Measurements from ENCODE around the gene RTRAF. TPM values are rescaled to one million over a fixed set of nuclear protein-coding genes. Genes with fewer than 3 reads are reported as not detected.

The RTRAF gene
- total RNA-seq, 3 donors from 2014 or later (not counting 1 experiment from before 2014, with no cell fraction given) = 84.3 to 96.5 (median 92.7) TPM

DNA sequence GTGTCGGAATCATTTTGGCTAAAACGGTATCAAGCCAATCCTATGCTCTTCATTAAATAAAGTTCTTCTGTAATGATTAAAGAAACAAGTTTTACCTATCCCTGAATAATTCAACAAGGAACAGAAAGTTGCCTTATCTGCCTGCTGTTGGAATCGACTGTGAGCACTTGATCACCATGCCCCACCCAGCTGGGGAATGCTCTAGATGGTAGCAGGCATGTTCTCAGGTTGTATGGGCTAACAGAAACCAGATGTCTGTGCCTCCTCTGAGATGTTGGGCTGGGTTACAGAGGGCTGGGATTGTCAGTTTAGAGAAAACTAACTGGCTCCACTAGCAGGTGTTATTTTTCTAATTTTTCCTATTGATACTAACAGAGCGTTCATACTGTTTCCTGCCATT, 28.9 kb downstream of the RTRAF start:
- Histone ChIP-seq H3K36me3 (ENCODE audit: control insufficient read depth, insufficient read depth, low read length) (no peaks in the 10 kb centered on the region), H3K4me3 (ENCODE audit: low read length) (no peak overlapping the region), H3K27me3 (ENCODE audit: control insufficient read depth, insufficient read depth, low read length) (no peaks in the 10 kb centered on the region), H3K27ac (ENCODE audit: low read length) (no peak overlapping the region), H3K9me3 (ENCODE audit: control insufficient read depth, insufficient read depth, low read length) (no peaks in the 10 kb centered on the region), H3K4me1 (ENCODE audit: control insufficient read depth, insufficient read depth, low read length) (no peaks in the 10 kb centered on the region)
- no peaks in the 10 kb centered on the region for H3K9me3 Mint-ChIP-seq
- H3K4me3 Mint-ChIP-seq = no peak overlapping the region
- WGBS (ENCODE audit: insufficient coverage) = 85% methylated on average over 3 of the region's 4 CpGs
- intact Hi-C loops (cut with micrococcal nuclease) = no loop called here
- H3K27me3 Mint-ChIP-seq (ENCODE audit: low read depth in 2 of 2) = peaks cover 8 to 11% of the 10 kb centered on the region in 2 donors
- H3K27ac Mint-ChIP-seq = no peak overlapping the region
- DNase-seq (no peak), ATAC-seq (no peak)
- H3K36me3 Mint-ChIP-seq = no peaks in the 10 kb centered on the region
- H3K4me1 Mint-ChIP-seq = peaks cover 0 to 4% of the 10 kb centered on the region in 2 donors
- TF ChIP-seq, protein P1, sequence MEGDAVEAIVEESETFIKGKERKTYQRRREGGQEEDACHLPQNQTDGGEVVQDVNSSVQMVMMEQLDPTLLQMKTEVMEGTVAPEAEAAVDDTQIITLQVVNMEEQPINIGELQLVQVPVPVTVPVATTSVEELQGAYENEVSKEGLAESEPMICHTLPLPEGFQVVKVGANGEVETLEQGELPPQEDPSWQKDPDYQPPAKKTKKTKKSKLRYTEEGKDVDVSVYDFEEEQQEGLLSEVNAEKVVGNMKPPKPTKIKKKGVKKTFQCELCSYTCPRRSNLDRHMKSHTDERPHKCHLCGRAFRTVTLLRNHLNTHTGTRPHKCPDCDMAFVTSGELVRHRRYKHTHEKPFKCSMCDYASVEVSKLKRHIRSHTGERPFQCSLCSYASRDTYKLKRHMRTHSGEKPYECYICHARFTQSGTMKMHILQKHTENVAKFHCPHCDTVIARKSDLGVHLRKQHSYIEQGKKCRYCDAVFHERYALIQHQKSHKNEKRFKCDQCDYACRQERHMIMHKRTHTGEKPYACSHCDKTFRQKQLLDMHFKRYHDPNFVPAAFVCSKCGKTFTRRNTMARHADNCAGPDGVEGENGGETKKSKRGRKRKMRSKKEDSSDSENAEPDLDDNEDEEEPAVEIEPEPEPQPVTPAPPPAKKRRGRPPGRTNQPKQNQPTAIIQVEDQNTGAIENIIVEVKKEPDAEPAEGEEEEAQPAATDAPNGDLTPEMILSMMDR (IDR thresholded peaks at IDR 0.05) = no peak

DNA sequence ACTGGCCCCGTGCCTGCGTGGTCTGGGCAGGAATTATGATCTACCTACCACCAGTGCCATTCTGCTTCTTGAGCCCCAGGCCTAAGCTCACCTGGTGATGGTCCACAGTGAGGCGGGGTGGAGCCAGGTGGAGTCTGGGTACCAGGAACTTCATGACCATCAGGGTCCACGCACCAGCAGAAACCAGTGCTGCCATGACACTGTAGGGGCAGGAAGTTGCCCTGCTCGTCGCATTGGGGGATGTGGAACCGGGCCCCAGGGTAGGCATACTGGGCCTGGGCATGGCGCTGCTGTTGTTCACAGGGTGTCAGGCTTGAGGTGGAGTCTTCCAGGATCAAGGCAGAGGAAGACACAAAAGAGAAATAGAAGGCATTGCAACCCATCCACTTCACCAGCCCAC, 29.6 kb downstream of the RTRAF start:
- TF ChIP-seq, protein P1 (IDR thresholded peaks at IDR 0.05) = no peak
- ATAC-seq (no peak), DNase-seq (no peak)
- Histone ChIP-seq H3K36me3 (ENCODE audit: control insufficient read depth, insufficient read depth, low read length) (no peaks in the 10 kb centered on the region), H3K27me3 (ENCODE audit: control insufficient read depth, insufficient read depth, low read length) (no peaks in the 10 kb centered on the region), H3K9me3 (ENCODE audit: control insufficient read depth, insufficient read depth, low read length) (no peaks in the 10 kb centered on the region), H3K27ac (ENCODE audit: low read length) (no peak overlapping the region), H3K4me3 (ENCODE audit: low read length) (no peak overlapping the region), H3K4me1 (ENCODE audit: control insufficient read depth, insufficient read depth, low read length) (no peaks in the 10 kb centered on the region)
- H3K9me3 Mint-ChIP-seq = no peaks in the 10 kb centered on the region
- no peaks in the 10 kb centered on the region for H3K36me3 Mint-ChIP-seq
- intact Hi-C loops (cut with micrococcal nuclease) = no loop called here
- no peak overlapping the region for H3K27ac Mint-ChIP-seq
- peaks cover 8 to 11% of the 10 kb centered on the region in 2 donors for H3K27me3 Mint-ChIP-seq (ENCODE audit: low read depth in 2 of 2)
- 93% methylated on average over 8 of the region's 8 CpGs for WGBS (ENCODE audit: insufficient coverage)
- no peak overlapping the region for H3K4me3 Mint-ChIP-seq
- peaks cover 0 to 4% of the 10 kb centered on the region in 2 donors for H3K4me1 Mint-ChIP-seq

- intact Hi-C loops (cut with micrococcal nuclease) = no loop called here
- ATAC-seq (no peak), DNase-seq (no peak)
- H3K27ac Mint-ChIP-seq = no peak overlapping the region
- H3K4me3 Mint-ChIP-seq = no peak overlapping the region
- 86% methylated on average over 5 of the region's 5 CpGs for WGBS (ENCODE audit: insufficient coverage)
- TF ChIP-seq, protein P1 (IDR thresholded peaks at IDR 0.05) = no peak
- Histone ChIP-seq H3K27ac (ENCODE audit: low read length) (no peak overlapping the region), H3K4me3 (ENCODE audit: low read length) (no peak overlapping the region), H3K9me3 (ENCODE audit: control insufficient read depth, insufficient read depth, low read length) (no peaks in the 10 kb centered on the region), H3K4me1 (ENCODE audit: control insufficient read depth, insufficient read depth, low read length) (no peaks in the 10 kb centered on the region), H3K27me3 (ENCODE audit: control insufficient read depth, insufficient read depth, low read length) (no peaks in the 10 kb centered on the region), H3K36me3 (ENCODE audit: control insufficient read depth, insufficient read depth, low read length) (no peaks in the 10 kb centered on the region)
- H3K36me3 Mint-ChIP-seq = no peaks in the 10 kb centered on the region
- peaks cover 8 to 11% of the 10 kb centered on the region in 2 donors for H3K27me3 Mint-ChIP-seq (ENCODE audit: low read depth in 2 of 2)
- H3K9me3 Mint-ChIP-seq = no peaks in the 10 kb centered on the region
- peaks cover 0 to 4% of the 10 kb centered on the region in 2 donors for H3K4me1 Mint-ChIP-seq
These were observed 30.9 kb downstream of the RTRAF start for GRCh38 chr14:52020161-52020714.

Data from natural killer cell (primary cell).